Right lobe of liver (tissue), 4 donors: ENCODE measurements around the gene LMX1B.

Source experiments
- CTCF ChIP-seq, 4 donors: fragments of 200-600 bp in 3 of 4; fragments of 450-650 bp in 1 of 4; IDR thresholded peaks; one replicate each; pipeline versions ENCODE4 v1.5.1 to v1.8.0; 2016 to 2022; ENCODE audit warnings: antibody characterized with exemption in 4 of 4, mild to moderate bottlenecking in 2 of 4
- POLR2A ChIP-seq: fragments of 450-650 bp; IDR thresholded peaks from one replicate; pipeline ENCODE4 v1.6.1; 2017; ENCODE audit warnings: antibody characterized with exemption, mild to moderate bottlenecking
- donor health status: DM: no; HTN: no; CAD: no.
- donor health status: DM: no; HTN: no; CAD: no.
- donor health status: DM: no; HTN: yes; CAD: no.

GRCh38 chr9:126674365-126675146, 60.8 kb downstream of the LMX1B start:
- TF ChIP-seq CTCF (IDR thresholded peaks at IDR 0.05): no peak
- TF ChIP-seq POLR2A: no peak
